Activated CD4-positive, alpha-beta T cell treated with anti-CD3 and anti-CD28 coated beads, Interleukin-2, amount 50 U/mL, for 24 hours (primary cell): ENCODE data around the gene CKMT2.

Experiments used
- DNase-seq, 2 donors: peaks; one replicate each; pipeline ENCODE4 v3.0.0-alpha.2; 2020; ENCODE audit warnings: low read depth in 1 of 2, low spot score in 1 of 2

Gene CKMT2

DNA sequence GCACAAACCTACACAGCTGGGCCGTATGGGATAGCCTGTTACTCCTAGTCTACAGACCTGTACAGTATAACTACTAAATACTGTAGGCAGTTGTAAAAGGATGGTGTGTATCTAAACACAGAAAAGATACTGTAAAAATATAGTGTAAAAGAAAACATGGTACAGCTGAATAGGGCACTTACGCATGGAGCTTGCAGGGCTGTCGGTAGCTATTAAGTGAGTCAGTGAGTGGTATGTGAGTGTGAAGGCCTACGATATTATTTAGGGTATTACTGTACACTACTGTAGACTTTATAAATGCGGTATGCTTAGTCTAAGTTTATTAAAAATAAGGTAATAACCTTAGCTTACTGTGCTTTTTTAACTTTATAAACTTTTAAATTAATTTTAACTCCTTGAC, 69.5 kb downstream of the CKMT2 start:
- DNase-seq = no peak

DNA sequence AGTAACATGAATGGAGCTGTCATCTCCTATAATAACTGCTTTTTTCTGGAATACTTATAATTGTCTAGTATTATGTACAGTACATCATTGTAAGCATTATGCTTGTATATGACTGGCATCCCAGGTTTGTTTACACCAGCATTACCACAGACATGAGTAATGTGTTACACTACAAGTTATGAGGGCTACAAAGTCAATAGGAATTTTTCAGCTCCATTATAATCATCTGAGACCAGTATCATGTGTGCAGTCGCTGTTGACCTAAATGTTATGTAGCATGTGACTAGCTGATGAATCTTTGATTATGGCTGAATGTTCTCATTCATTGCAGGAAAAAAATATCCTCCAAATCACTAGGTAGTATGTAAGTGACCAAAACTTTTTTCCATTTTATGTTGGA, 70.4 kb downstream of the CKMT2 start:
- no peak for DNase-seq

DNA sequence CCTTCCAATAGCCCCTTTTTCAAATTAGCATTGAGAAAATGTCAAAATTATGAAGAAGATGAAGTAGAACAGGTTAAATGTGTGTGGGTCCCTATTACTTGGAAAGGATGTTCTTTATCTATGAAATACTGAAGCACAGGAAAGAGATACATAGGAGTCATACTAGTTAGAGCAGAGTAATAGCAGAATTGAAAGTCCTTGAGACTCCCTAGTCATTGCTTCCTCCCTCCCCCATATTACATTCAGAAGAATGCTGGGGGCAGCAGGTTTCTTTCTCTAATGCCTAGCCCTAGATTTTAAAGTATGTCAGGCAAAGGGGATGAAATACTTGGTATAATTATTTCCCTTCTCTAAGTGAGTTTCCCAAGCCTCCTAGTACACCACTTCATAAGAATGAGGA, 72.7 kb downstream of the CKMT2 start:
- DNase-seq = no peak

DNA sequence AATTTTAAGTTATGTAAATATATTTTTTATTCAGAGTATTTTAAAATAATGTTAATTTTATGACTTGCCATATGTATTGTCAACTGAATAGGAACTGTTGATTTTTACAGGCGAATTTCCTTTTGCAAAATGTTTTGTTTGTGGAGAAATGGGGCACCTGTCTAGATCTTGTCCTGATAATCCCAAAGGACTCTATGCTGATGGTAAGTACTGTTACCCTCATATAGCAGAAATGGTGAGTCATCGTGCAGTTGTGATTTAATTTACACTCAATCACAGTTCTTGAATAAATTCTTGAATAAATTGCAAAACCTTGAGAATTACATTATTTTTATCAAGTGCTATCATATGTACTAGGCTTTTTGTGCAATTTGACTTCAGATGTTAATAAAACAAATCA, 75.7 kb downstream of the CKMT2 start:
- DNase-seq = no peak

DNA sequence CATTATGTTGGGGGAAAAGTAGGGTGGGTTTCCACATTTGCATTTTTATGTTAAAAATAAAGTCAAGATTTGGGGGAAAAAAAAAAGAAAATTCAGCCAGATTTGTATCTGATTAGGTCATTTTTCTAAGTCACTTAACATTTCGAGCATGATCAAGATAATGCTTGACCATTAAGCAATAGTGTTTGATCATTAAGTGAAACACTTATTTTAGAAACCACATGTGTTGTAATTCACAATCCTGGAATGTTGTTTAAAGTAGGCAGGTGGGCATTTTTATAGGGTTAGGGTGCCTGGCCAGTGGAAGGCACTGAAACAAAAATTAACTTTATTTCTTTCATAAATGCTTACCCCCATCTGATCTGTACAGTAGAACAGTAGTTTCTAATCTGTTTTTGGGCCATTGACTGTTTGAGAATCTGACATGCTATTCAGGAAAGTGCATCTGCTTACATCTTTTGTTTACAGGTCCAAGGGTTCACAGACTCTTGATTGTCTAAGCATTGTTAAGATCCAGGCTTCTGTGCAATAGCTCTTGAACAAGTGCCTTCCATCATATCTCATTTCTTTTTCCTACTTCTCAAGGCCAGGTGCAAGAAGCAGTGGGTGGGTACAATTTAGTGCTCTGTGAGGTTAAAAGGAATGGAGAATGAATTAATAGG, 77.4 kb downstream of the CKMT2 start:
- DNase-seq = no peak

DNA sequence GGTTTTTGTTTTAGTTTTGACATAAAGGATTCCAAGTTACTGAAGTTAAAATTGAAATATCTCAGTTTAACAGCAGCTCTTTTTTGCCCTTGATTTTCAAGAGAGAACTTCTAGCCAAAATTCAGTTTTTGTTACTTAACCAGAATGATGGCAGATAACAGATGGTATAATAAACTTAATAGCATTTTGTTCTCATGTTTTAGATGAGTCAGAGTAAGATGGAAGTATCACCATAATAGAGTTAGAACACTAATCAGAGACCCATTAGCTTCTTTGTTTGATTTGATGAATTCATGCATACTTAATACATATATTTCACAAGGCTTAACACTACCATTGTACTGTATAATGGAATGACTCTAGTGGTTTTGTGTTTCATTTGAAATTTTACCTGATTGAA, 80.2 kb downstream of the CKMT2 start:
- DNase-seq = no peak

DNA sequence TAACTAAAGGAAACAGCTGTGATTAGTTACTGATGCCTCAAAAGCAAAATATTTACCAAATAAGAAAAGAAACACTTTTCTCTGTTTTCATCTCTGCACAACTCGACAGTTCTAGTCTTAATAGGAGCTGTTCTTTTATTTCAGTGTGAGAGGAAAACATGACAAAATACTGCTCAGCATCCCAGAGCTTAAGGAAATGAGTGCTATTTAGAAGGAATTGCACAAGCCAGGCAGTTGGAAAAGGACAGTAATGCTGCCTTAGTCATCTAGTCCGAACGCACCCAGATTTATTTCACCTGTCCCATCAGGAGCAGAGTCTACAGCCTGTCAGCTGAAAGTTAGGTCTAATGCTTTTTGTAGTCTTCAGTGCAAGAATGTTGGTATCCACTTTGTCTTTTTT, 80.6 kb downstream of the CKMT2 start:
- DNase-seq = no peak

DNA sequence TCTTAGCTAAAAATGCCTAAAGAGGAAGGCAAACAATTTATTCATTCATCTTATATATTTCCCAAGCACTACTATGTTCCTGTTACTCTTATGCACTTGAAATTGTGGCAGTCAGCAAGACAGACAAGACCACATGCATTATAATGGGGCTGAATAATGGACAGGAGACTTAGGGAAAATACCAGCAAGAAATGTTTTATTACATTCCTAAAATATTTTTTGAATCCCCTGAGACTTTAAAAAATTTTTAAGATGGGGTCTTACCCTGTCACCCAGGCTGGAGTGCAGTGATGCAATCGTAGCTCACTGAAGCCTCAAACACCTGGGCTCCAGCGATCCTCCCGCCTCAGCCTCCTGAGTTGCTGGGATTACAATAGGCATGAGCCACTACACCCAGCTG, 81.5 kb downstream of the CKMT2 start:
- DNase-seq = no peak

DNA sequence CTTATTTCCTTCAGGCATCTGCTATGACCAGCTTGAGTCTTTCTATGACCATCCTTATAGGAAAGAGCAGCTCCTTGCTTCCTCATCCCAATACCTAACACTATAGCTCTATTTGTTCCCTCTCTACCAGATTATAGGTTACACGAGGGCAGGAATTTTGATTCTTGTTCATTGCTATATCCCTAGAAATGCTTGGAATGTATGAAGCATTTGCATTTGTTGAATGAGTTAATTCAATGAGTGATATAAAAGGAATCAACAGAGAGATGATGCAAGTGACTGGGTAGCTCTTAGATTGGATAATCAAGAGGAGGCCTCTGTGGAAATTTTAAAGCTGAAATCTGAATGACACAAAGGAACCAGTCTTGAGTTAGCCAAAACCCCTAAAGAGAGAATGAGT, 82.2 kb downstream of the CKMT2 start:
- no peak for DNase-seq

DNA sequence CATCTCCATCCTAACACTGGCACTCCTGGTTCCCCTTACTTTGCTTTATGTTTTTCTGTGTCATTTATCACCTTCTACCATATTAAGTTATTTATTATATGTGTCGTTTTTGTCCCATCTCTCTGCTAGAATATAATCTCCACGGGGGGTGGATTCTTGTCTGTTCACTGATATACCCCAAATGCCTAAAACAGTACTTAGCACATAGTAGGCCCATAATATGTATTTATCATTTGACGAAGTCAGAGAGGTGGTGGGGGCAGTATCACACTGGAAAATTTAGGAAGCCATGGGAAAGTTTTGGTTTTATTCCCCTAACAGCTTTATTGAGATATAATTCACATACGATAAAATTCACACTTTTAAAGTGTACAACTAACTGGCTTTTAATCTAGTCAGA, 82.7 kb downstream of the CKMT2 start:
- no peak for DNase-seq
